Nucleus accumbens (tissue), 56 donors: ENCODE data around the gene TEX14.

ENCODE experiments used
- DNase-seq, 56 donors: peaks; one replicate each; lab custom pipeline; 2025; lab: John Stamatoyannopoulos, UW

TEX14 gene

GRCh38 chr17:58513267-58513964 lies 178.4 kb downstream of the TEX14 start:
- DNase-seq, result peak in 4 of 56 donors; percentile 28 to 46 (median 34)

DNA sequence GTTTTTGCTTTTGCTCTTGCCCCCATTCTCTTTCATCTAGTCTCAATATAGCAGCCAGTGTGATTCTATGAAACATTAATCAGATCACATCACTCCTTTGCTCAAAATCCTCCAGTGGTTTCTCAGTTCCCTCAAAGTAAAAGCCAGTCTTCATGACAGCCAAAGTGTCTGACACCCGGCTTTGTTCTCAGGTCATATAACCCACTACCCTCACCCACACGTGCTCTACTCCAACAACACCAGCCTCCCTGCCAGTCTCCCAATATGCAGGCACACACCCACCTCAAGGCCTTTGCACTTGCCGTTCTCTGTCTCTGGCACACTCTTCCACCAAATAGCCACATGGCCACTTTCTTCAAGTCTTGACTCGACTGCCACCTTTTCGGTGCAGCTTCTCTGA lies 181.8 kb downstream of the TEX14 start:
- DNase-seq, result no peak

DNA sequence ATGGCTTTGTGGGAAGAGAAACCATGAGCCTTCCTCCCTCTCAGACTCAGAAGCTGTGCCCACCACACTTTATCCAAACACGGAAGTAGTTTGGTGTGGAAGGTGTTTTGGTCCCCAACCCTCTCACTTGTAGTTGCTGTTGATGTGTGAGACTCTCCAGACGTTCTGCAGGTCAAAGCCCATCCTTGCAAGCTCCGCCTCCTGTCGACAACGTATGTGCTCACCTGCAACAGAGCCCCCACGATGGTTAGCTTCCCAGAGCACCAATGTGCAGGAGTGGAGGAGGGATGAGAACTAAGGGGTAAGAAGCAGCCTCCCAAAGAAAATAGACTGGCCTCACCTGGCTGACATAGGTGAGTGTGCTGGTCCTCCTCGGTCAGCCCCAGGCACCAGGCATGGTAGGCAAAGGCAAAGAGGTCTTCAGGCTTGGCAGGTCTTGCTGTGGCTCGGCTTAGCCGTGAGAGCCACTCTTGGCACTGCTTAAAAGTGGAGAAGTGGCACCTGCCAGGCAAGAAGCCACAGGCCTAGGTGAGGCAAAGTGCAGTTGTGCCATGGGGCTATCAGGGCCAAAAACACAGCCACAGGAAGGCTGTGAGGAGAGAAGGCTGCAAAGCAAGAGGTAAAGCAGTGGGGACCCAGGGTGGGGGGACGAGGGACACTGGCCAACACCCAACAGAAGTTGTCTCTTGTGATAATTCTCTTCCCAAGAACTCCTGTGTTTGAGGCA lies 183.3 kb downstream of the TEX14 start:
- DNase-seq, result no peak

GRCh38 chr17:58507123-58507634 lies 184.7 kb downstream of the TEX14 start:
- no peak for DNase-seq
